SH-SY5Y (cell line): ENCODE measurements around the gene CARD9.

Experiments
- GATA2 ChIP-seq: IDR thresholded peaks from 2 replicates; pipeline ENCODE4 v1.6.1; 2011; ENCODE audit warnings: mild to moderate bottlenecking, low read depth, low read length
- GATA3 ChIP-seq: IDR thresholded peaks from 2 replicates; pipeline ENCODE4 v1.6.1; 2011; ENCODE audit warnings: low read depth, mild to moderate bottlenecking, low read length, moderate library complexity

DNA sequence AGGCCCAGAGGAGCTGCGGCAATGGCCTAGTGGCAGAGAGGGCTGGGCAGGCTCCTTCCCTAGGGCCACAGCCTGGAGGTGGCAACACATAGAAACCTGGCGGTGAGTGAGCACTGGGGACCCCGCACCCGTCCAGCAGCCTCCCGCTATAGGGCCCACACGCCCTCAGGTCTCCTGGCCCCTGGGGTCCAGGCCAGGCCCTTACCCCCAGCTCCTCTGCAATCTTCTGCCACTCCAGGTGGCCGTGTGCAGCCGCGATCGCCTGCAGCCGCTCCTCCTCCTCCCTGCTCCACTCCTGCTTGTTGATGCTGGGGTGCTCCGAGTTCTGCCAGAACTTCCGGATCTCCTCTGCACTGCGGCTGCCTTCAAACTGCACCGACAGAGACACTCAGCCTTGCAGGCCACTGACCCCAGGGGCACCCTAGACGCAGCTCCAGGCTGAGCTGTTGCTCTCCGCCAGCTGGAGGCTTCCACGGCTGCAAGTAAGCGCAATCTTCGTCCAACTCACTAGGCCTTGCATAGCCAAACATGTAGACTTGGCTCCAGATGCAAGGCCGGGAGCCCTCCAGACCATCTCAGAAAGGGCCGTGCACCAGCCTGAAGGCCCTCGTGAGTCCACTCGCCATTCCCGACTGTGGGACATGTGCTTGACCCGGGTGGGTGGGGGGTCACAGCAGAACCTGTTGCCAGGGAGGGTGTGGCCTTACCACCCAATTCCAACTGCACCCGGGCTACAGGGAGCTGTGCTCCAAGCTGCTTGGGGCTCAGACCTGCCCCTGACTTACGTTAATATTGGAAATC, 18.5 kb upstream of the CARD9 start:
- TF ChIP-seq GATA2 (no peak), GATA3 (no peak)
